Measurements from ENCODE around the gene IL23R. TPM values are rescaled to one million over a fixed set of nuclear protein-coding genes. Genes with fewer than 3 reads are reported as not detected.

Gene IL23R
- total RNA-seq, 4 donors from 2014 or later = not detected

DNA sequence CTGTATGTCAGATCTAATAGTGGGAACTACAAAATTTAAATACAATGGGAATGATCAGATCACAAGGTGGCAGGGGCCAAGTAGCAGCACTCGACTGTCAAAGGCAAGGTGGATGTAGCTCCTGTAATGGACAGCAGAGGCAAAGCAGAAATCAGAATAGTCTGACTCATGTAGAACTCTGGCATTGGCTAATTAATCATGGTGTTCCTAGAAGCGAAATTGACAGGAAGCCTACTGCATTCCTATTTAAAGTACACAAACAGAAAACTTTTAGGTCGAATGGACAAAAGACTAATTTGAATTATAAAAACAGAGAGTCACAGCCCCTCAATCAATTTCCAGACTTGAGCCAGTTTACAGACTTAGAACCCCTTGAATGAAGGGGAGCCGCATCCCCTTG lies 124.0 kb downstream of the IL23R start:
- 73 to 76% methylated on average over 4 of the region's 4 CpGs for WGBS, 2 donors
- H3K4me3 ChIP-seq = no peak overlapping the region
- H3K27me3 ChIP-seq = no peaks in the 10 kb centered on the region
- H3K9me3 ChIP-seq = no peaks in the 10 kb centered on the region
- H3K27ac ChIP-seq = no peak overlapping the region
- no peak for DNase-seq (ENCODE audit: low spot score in 2 of 2)
- H3K36me3 ChIP-seq = no peaks in the 10 kb centered on the region
- no peaks in the 10 kb centered on the region for H3K4me1 ChIP-seq
- TF ChIP-seq EP300 (IDR thresholded peaks at IDR 0.05) = no peak
- TF ChIP-seq CTCF (IDR thresholded peaks at IDR 0.05) = no peak
- TF ChIP-seq POLR2A (IDR thresholded peaks at IDR 0.05) = no peak

DNA sequence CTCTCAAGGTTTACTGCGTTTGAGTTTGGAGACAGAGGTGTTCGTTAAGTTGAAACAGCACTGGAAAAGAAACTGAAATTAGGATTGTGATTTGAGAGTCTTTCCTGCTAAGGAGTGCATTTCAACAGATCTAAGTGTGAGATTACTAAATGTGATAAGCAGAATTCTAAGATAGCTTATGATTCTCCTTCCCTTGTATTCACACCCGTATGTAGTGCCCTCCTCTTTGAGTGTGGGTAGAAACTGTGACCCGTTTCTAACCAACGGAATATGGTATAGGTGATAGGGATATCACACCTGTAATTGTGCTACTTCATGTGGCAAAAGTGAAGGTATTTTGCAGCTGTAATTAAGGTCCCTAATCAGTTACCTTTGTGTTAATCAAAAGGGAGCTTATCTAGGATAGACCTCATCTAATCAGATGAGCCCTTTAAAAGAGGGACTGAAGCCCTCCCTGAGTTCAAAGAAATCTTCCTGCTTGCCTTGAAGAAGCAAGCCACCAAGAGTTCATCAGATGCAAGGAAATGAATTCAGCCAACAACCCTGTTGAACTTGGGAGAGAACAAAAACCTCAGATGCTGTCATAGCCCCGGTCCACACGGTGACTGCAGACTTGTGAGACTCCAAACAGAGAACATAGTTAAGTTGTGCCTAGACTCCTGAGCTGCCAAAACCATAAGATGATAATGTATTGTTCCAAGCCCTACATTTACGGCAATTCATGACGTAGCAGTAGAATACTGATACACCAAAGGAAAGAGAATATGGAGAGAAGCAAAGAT lies 128.8 kb downstream of the IL23R start:
- no peak for DNase-seq (ENCODE audit: low spot score in 2 of 2)
- H3K27ac ChIP-seq = no peak overlapping the region

DNA sequence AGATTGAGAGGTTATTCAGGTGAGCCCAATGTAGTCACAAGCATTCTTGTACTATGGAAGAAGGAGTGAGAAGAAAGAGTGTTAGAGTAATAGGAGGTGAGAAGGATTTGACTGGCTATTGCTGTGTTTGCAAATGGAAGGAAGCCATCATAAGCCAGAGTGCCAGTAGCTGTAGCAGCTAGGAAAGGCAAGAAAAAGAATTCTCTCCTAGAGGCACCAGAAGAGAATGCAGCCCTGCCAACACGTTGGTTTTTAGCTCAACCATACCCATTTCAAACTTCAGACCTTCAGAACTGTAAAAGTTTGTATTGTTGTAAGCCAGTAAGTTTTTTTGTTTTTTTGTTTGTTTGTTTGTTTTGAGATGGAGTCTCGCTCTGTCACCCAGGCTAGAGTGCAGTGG lies 132.5 kb downstream of the IL23R start:
- Histone ChIP-seq H3K4me3 (no peak overlapping the region), H3K9me3 (no peaks in the 10 kb centered on the region), H3K36me3 (no peaks in the 10 kb centered on the region), H3K4me1 (no peaks in the 10 kb centered on the region), H3K27me3 (no peaks in the 10 kb centered on the region), H3K27ac (no peak overlapping the region)
- no peak for DNase-seq (ENCODE audit: low spot score in 2 of 2)
- 50 to 67% methylated on average over 2 of the region's 2 CpGs for WGBS, 2 donors
- TF ChIP-seq EP300 (IDR thresholded peaks at IDR 0.05) = no peak
- no peak for TF ChIP-seq POLR2A (IDR thresholded peaks at IDR 0.05)
- no peak for TF ChIP-seq CTCF (IDR thresholded peaks at IDR 0.05)

More for the DNA sequence above, 128.8 kb downstream of the IL23R start:
- no peaks in the 10 kb centered on the region for H3K9me3 ChIP-seq
- no peaks in the 10 kb centered on the region for H3K27me3 ChIP-seq
- H3K36me3 ChIP-seq = no peaks in the 10 kb centered on the region
- H3K4me1 ChIP-seq = no peaks in the 10 kb centered on the region
- TF ChIP-seq POLR2A (IDR thresholded peaks at IDR 0.05) = no peak
- TF ChIP-seq EP300 (IDR thresholded peaks at IDR 0.05) = no peak
- no peak for TF ChIP-seq CTCF (IDR thresholded peaks at IDR 0.05)
- H3K4me3 ChIP-seq = no peak overlapping the region
- 90 to 91% methylated on average over 9 of the region's 9 CpGs for WGBS, 2 donors

- Histone ChIP-seq H3K4me1 (no peaks in the 10 kb centered on the region), H3K9me3 (no peaks in the 10 kb centered on the region), H3K4me3 (no peak overlapping the region), H3K27me3 (peaks cover 0 to 4% of the 10 kb centered on the region in 2 donors), H3K27ac (no peak overlapping the region), H3K36me3 (no peaks in the 10 kb centered on the region)
- WGBS, 2 donors = 85 to 94% methylated on average over 7 of the region's 7 CpGs
- DNase-seq (ENCODE audit: low spot score in 2 of 2) = no peak
- no peak for TF ChIP-seq CTCF (IDR thresholded peaks at IDR 0.05)
- TF ChIP-seq EP300 (IDR thresholded peaks at IDR 0.05) = no peak
- no peak for TF ChIP-seq POLR2A (IDR thresholded peaks at IDR 0.05)
Observed at GRCh38 chr1:67299296-67299695, 133.0 kb downstream of the IL23R start.

- no peak overlapping the region for H3K4me3 ChIP-seq
- no peak for DNase-seq (ENCODE audit: low spot score in 2 of 2)
- 30 to 32% methylated on average over 2 of the region's 2 CpGs for WGBS, 2 donors
- no peak for TF ChIP-seq EP300 (IDR thresholded peaks at IDR 0.05)
- no peak for TF ChIP-seq CTCF (IDR thresholded peaks at IDR 0.05)
- TF ChIP-seq POLR2A (IDR thresholded peaks at IDR 0.05) = no peak
- no peak overlapping the region for H3K27ac ChIP-seq
- peaks cover 0 to 9% of the 10 kb centered on the region in 2 donors for H3K27me3 ChIP-seq
- no peaks in the 10 kb centered on the region for H3K36me3 ChIP-seq
- no peaks in the 10 kb centered on the region for H3K4me1 ChIP-seq
- no peaks in the 10 kb centered on the region for H3K9me3 ChIP-seq
Observed at GRCh38 chr1:67300561-67300960, 134.3 kb downstream of the IL23R start.
